ENCODE measurements around the gene FBXW7.

GRCh38 chr4:152401424-152401823, 134.5 kb downstream of the FBXW7 start:
- TF ChIP-seq, protein P1, sequence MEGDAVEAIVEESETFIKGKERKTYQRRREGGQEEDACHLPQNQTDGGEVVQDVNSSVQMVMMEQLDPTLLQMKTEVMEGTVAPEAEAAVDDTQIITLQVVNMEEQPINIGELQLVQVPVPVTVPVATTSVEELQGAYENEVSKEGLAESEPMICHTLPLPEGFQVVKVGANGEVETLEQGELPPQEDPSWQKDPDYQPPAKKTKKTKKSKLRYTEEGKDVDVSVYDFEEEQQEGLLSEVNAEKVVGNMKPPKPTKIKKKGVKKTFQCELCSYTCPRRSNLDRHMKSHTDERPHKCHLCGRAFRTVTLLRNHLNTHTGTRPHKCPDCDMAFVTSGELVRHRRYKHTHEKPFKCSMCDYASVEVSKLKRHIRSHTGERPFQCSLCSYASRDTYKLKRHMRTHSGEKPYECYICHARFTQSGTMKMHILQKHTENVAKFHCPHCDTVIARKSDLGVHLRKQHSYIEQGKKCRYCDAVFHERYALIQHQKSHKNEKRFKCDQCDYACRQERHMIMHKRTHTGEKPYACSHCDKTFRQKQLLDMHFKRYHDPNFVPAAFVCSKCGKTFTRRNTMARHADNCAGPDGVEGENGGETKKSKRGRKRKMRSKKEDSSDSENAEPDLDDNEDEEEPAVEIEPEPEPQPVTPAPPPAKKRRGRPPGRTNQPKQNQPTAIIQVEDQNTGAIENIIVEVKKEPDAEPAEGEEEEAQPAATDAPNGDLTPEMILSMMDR (IDR thresholded peaks at IDR 0.05): no peak
- no peak for TF ChIP-seq POLR2AphosphoS5 (IDR thresholded peaks at IDR 0.05)
- no peak for TF ChIP-seq EP300 (IDR thresholded peaks at IDR 0.05; ENCODE audit: low read depth)
- no peak for TF ChIP-seq POLR2A (IDR thresholded peaks at IDR 0.05)

Measured in transverse colon (tissue), 4 donors.